Retina (tissue), 1 donor: ENCODE measurements around the gene OR1S2.
"Not testable (repeated sequence)": the region's sequence is repeated elsewhere in the genome, so short reads cannot be mapped to it uniquely, and the experiment has no call there.

ENCODE experiments used
- DNase-seq: peaks from one replicate; pipeline ENCODE4 v3.0.0-alpha.2; 2016

Gene OR1S2

GRCh38 chr11:58204042-58204441, at the start of gene OR1S2:
OR1S2 (minus strand) TSS chr11:58204142; CDS start chr11:58204142, 0 bp downstream.
- no peak for DNase-seq

GRCh38 chr11:58243954-58244353, 40.0 kb upstream of the OR1S2 start:
- no peak for DNase-seq

- DNase-seq = no peak
Observed at GRCh38 chr11:58227956-58228615, 24.1 kb upstream of the OR1S2 start.

GRCh38 chr11:58222721-58223120, 18.8 kb upstream of the OR1S2 start:
- no peak for DNase-seq

GRCh38 chr11:58216476-58216875, 12.5 kb upstream of the OR1S2 start:
- DNase-seq = no peak

GRCh38 chr11:58212420-58212819, 8.5 kb upstream of the OR1S2 start, which contains the start of gene OR1S1:
OR1S1 (plus strand) TSS chr11:58212720.
- DNase-seq = not testable (repeated sequence)

- no peak for DNase-seq
Observed at GRCh38 chr11:58199271-58199670, 4.7 kb downstream of the OR1S2 start.

- DNase-seq = no peak
Observed at GRCh38 chr11:58195939-58196338, 8.0 kb downstream of the OR1S2 start.

GRCh38 chr11:58193391-58193790, 10.6 kb downstream of the OR1S2 start:
- no peak for DNase-seq

- DNase-seq = no peak
Observed at GRCh38 chr11:58192229-58192628, 11.7 kb downstream of the OR1S2 start.

- no peak for DNase-seq
Observed at GRCh38 chr11:58188770-58189169, 15.2 kb downstream of the OR1S2 start, which contains the start of gene OR9Q2. OR9Q2 (plus strand) TSS chr11:58189070; CDS start chr11:58190491, 1,421 bp downstream.

GRCh38 chr11:58186938-58187337, 17.0 kb downstream of the OR1S2 start:
- no peak for DNase-seq

- DNase-seq = no peak
Observed at GRCh38 chr11:58179648-58180047, 24.3 kb downstream of the OR1S2 start.

- no peak for DNase-seq
Observed at GRCh38 chr11:58178444-58178843, 25.5 kb downstream of the OR1S2 start.

- DNase-seq = no peak
Observed at GRCh38 chr11:58177409-58178054, 26.4 kb downstream of the OR1S2 start.

GRCh38 chr11:58165504-58166106, 38.3 kb downstream of the OR1S2 start:
- no peak for DNase-seq

GRCh38 chr11:58164990-58165389, 39.0 kb downstream of the OR1S2 start:
- no peak for DNase-seq

GRCh38 chr11:58164389-58164788, 39.6 kb downstream of the OR1S2 start:
- no peak for DNase-seq
